ENCODE results near the gene CHMP4A.
A peak's percentile ranks its signal among the peaks of the same experiment; 100 is the strongest.
"Not testable (repeated sequence)": the region's sequence is repeated elsewhere in the genome, so short reads cannot be mapped to it uniquely, and the experiment has no call there.

The CHMP4A gene

DNA sequence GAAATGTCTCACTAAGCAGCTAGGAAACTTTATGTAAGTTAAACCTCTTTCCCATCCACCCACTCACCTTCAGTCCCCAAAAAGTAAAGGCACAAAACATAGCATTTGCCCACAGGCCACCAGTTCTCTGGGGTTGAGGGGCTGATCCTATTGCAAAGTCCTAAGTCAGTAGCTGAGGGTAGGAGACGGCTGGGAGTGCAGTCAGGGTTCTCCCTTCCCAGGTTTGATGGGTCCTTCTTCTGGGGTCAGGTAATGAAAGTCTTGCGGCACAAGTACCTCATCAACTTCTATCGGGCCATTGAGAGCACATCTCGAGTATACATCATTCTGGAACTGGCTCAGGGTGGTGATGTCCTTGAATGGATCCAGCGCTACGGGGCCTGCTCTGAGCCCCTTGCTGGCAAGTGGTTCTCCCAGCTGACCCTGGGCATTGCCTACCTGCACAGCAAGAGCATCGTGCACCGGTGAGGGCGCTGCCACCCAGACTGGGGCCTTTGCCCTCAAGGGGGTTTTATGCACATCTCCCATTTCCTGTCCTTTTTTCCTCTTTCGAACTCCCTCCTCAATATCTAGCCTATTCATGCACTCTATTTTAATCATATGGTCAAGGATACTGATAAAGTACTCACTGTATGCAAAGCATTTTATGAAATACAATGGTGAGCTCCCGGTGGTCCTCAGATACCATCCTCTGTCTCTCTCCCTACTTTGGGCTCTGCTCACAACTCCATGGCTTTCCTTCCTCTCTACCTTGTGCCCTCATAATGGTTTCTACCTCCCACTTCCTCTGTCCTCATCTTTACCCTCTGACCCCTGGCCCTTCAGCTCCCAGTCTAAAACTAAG is 6.8 kb downstream of the CHMP4A start:
- DNase-seq (ENCODE audit: low spot score) = no peak
- TF ChIP-seq, protein P1, sequence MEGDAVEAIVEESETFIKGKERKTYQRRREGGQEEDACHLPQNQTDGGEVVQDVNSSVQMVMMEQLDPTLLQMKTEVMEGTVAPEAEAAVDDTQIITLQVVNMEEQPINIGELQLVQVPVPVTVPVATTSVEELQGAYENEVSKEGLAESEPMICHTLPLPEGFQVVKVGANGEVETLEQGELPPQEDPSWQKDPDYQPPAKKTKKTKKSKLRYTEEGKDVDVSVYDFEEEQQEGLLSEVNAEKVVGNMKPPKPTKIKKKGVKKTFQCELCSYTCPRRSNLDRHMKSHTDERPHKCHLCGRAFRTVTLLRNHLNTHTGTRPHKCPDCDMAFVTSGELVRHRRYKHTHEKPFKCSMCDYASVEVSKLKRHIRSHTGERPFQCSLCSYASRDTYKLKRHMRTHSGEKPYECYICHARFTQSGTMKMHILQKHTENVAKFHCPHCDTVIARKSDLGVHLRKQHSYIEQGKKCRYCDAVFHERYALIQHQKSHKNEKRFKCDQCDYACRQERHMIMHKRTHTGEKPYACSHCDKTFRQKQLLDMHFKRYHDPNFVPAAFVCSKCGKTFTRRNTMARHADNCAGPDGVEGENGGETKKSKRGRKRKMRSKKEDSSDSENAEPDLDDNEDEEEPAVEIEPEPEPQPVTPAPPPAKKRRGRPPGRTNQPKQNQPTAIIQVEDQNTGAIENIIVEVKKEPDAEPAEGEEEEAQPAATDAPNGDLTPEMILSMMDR (IDR thresholded peaks at IDR 0.05; ENCODE audit: extremely low read depth, missing control alignments) = no peak

- no peak for DNase-seq (ENCODE audit: low spot score)
- TF ChIP-seq, protein P1 (IDR thresholded peaks at IDR 0.05; ENCODE audit: extremely low read depth, missing control alignments) = no peak
Observed at GRCh38 chr14:24204163-24205146, 8.8 kb downstream of the CHMP4A start.

GRCh38 chr14:24203249-24203886 is 9.9 kb downstream of the CHMP4A start:
- DNase-seq (ENCODE audit: low spot score) = not testable (repeated sequence)

DNA sequence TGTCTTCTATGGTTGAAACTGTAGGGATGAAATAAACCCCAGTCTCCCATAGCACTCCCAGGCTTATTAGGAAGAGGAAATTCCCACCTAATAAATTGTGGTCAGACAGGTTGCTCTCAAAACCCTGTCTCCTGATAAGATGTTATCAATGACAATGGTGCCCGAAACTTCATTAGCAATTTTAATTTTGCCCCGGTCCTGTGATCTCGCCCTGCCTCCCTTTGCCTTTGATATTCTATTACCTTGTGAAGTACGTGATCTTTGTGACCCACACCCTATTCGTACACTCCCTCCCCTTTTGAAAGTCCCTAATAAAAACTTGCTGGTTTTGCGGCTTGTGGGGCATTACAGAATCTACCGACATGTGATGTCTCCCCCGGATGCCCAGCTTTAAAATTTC is 10.8 kb downstream of the CHMP4A start:
- not testable (repeated sequence) for DNase-seq (ENCODE audit: low spot score)

DNA sequence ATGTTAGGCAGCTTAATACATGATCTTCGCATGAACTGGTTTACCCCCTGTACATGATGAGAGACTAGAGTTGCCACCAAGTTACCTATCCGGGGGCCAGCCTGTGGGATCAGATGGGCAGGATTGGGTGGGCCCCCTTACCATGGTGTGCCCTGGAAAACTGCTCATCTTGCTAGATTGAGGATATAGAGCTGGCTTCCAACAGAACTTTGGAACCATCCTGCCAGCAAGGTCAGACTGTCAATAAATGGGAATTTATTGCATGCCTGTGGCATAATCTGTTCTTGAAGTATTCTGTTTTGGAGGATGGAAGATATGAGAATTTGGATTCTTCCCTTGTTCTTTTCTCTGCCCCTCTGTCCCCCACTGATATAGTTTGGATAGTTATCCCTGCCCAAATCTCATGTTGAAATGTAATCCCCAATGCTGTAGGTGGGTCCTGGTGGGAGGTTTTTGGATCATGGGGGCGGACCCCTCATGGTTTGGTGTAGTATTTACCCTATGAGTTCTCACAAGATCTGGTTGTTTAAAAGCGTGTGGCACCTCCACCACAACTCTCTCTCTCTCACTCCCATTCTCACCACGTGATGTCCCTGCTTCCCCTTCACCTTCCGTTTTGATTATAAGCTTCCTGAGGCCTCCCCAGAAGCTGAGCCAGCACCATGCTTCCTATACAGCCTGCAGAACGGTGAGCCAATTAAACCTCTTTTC is 14.3 kb downstream of the CHMP4A start:
- TF ChIP-seq, protein P1 (IDR thresholded peaks at IDR 0.05; ENCODE audit: extremely low read depth, missing control alignments) = no peak
- DNase-seq (ENCODE audit: low spot score) = no peak

GRCh38 chr14:24197056-24197450 is 16.2 kb downstream of the CHMP4A start:
- TF ChIP-seq, protein P1 (IDR thresholded peaks at IDR 0.05; ENCODE audit: extremely low read depth, missing control alignments) = no peak
- no peak for DNase-seq (ENCODE audit: low spot score)

DNA sequence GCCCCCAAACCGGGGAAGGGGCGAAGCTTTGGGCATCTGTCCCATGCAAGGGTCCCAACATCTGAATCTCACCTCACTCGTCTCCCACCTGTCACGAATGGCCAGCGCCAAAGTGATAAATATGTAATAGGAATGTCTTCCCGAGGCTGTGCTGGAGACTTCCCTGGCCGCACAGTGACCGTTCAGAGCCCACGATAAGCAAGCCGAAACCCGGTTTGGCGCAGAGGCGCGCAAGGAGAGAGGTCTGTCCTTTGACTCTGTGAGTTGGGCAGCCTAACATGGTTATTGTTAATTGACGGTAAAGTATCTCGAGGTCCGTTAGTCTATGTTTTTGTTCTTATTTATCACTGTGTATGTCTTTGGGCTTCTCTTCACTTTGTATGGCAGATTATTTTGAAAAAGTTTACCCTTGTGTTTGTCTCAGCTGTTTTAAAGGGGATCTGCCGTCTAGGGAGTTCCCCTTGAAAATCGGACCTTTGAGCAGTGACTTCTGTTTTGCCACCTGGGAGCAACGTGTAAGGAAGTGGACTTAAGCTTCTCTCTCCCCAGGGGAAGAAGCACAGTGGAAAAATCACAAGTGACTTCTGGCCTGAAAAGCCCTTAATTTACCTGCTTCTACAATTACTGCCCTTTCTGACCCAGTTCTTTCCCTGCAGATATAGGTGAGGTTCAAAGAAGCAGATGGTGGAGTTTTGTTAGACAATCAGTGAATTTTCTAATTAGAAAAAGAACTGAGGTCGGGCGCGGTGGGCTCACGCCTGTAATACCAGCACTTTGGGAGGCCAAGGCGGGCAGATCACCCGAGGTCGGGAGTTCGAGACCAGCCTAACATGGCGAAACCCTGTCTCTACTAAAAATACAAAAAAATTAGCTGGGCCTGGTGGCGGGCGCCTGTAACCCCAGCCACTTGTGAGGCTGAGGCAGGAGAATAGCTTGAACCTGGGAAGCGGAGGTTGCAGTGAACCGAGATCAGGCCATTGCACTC is 16.9 kb downstream of the CHMP4A start:
- DNase-seq (ENCODE audit: low spot score) = peak; percentile 56
- TF ChIP-seq, protein P1 (IDR thresholded peaks at IDR 0.05; ENCODE audit: extremely low read depth, missing control alignments) = no peak
